Ovary (tissue), 9 donors: ENCODE results near the gene PAM16. TPM values are rescaled to one million over a fixed set of nuclear protein-coding genes. Genes with fewer than 3 reads are reported as not detected.

Experiments used
- DNase-seq, 5 donors: peaks; one replicate each; pipeline ENCODE4 v3.0.0-alpha.2; 2019 to 2020
- H3K27ac ChIP-seq, 2 donors: fragments of 200-600 bp; one replicate each; pipeline versions ENCODE4 v1.5.1 to v1.8.0; 2019 to 2022
- H3K27me3 ChIP-seq: fragments of 200-600 bp; one replicate; pipeline ENCODE4 v1.8.0; 2022
- H3K36me3 ChIP-seq: fragments of 200-600 bp; sonication (generic); one replicate; pipeline ENCODE4 v1.5.1; 2019
- H3K4me1 ChIP-seq: one replicate; pipeline ENCODE4 v1.8.1; 2013; ENCODE audit warnings: mild to moderate bottlenecking, moderate library complexity; ENCODE audit not compliant: insufficient read depth
- H3K4me3 ChIP-seq: fragments of 200-600 bp; sonication (generic); one replicate; pipeline ENCODE4 v1.5.1; 2017
- H3K9me3 ChIP-seq, 2 donors: fragments of 200-600 bp in 1 of 2; sonication (generic) in 1 of 2; one replicate each; pipeline versions ENCODE4 v1.5.1 to v1.8.1; 2013 to 2019; ENCODE audit warnings: mild to moderate bottlenecking in 1 of 2, moderate library complexity in 1 of 2
- CTCF ChIP-seq, 3 donors: fragments of 450-650 bp in 2 of 3; fragments of 200-600 bp in 1 of 3; IDR thresholded peaks; one replicate each; pipeline versions ENCODE4 v1.5.1 to v1.8.0; 2016 to 2022; ENCODE audit warnings: antibody characterized with exemption in 3 of 3, mild to moderate bottlenecking in 1 of 3
- EP300 ChIP-seq: sonication (generic); formaldehyde crosslinking; IDR thresholded peaks from one replicate; pipeline ENCODE4 v1.6.1; 2017; ENCODE audit warnings: antibody characterized with exemption
- POLR2A ChIP-seq: fragments of 450-650 bp; IDR thresholded peaks from one replicate; pipeline ENCODE4 v1.6.1; 2017; ENCODE audit warnings: antibody characterized with exemption, mild to moderate bottlenecking, moderate library complexity
- WGBS, 3 donors: extraction: QIAGEN DNeasy Blood & Tissue Kit in 1 of 3; methylation state at CpG; one replicate each; pipeline versions ENCODE4 v1.1.5 to v1.1.7; 2013 to 2017; 5-methylcytosine and 5-hydroxymethylcytosine counted together
- intact Hi-C, 4 donors: fragments of 100-400 bp; cut with DNase I; formaldehyde crosslinking; loops; one replicate each; pipeline versions ENCODE4 v1.11.0 to v1.15.1; 2022 to 2023
- polyA plus RNA-seq, 2 donors: library from polyadenylated mRNA; stranded (reverse); fragments of 200-250 nt in 1 of 2; fragments of 350-450 nt in 1 of 2; fragmentation: Illumina TruSeq in 1 of 2; extraction: RNeasy Lipid Tissue Mini Kit (QIAGEN cat#74804) in 1 of 2; gene quantifications; one replicate each; pipeline ENCODE4 v1.2.3, GENCODE V29; 2013 to 2014
- total RNA-seq, 7 donors: library from RNA; depleted of rRNA in 2 of 7; stranded (reverse); fragments of >200 nt in 2 of 7; fragmentation: NEBNext Ultra II Directional in 3 of 7; extraction: Animal tissue kit (Norgen Biotek cat#: 25700) in 3 of 7; gene quantifications; one replicate each; pipeline versions ENCODE4 v1.1.0 to v1.2.4, GENCODE V29; 2016 to 2023
- donor health status: DM: no; HTN: no; CAD: no; lungs with moderate emphysema.
- donor health status: DM: no; HTN: no; CAD: no.
- donor health status: Bipolar disorder and iron deficiency.
- donor health status: DM: yes; HTN: yes; CAD: no.
- donor health status: DM: no; HTN: no; CAD: no.
- donor health status: DM: yes; HTN: yes; CAD: no.

Gene PAM16
- total and polyA plus RNA-seq, 9 donors = 18.5 to 47.2 (median 35.7) TPM

- no peaks in the 10 kb centered on the region for H3K36me3 ChIP-seq
- H3K9me3 ChIP-seq = no peaks in the 10 kb centered on the region
- H3K27me3 ChIP-seq = no peaks in the 10 kb centered on the region
- intact Hi-C loops = loop anchor here in 1 of 4 donors (5.0 kb wide), 1 partner anchor 178 kb away; no protein-coding TSS in a partner anchor
- TF ChIP-seq POLR2A = no peak
- no peak for TF ChIP-seq CTCF (IDR thresholded peaks at IDR 0.05)
- no peak for TF ChIP-seq EP300
- no peak overlapping the region for H3K4me3 ChIP-seq
- H3K27ac ChIP-seq = no peak overlapping the region
- 87 to 89% (median 88%) methylated on average over 17 to 18 of the region's 18 CpGs for WGBS, 3 donors
- DNase-seq = no peak
- peaks cover 20% of the 10 kb centered on the region for H3K4me1 ChIP-seq
Observed at GRCh38 chr16:4390266-4391260, 39.4 kb upstream of the PAM16 start.

- intact Hi-C loops = no loop called here
- WGBS, 3 donors = 39 to 55% (median 53%) methylated on average over 24 to 27 of the region's 27 CpGs
- TF ChIP-seq CTCF (IDR thresholded peaks at IDR 0.05) (no peak), POLR2A (no peak), EP300 (no peak)
- no peak for DNase-seq
- Histone ChIP-seq H3K27me3 (no peaks in the 10 kb centered on the region), H3K9me3 (no peaks in the 10 kb centered on the region), H3K4me1 (peaks cover 20% of the 10 kb centered on the region), H3K4me3 (no peak overlapping the region), H3K36me3 (no peaks in the 10 kb centered on the region), H3K27ac (no peak overlapping the region)
Observed at GRCh38 chr16:4389051-4389955, 38.2 kb upstream of the PAM16 start.

GRCh38 chr16:4388271-4389021 is 37.3 kb upstream of the PAM16 start:
- H3K4me1 ChIP-seq = peaks cover 20% of the 10 kb centered on the region
- 72 to 83% (median 78%) methylated on average over 16 to 19 of the region's 19 CpGs for WGBS, 3 donors
- no peaks in the 10 kb centered on the region for H3K36me3 ChIP-seq
- intact Hi-C loops = no loop called here
- no peak overlapping the region for H3K27ac ChIP-seq
- TF ChIP-seq EP300 (no peak), CTCF (IDR thresholded peaks at IDR 0.05) (no peak), POLR2A (no peak)
- no peak overlapping the region for H3K4me3 ChIP-seq
- DNase-seq = no peak
- no peaks in the 10 kb centered on the region for H3K9me3 ChIP-seq
- no peaks in the 10 kb centered on the region for H3K27me3 ChIP-seq

GRCh38 chr16:4387781-4388180 is 36.7 kb upstream of the PAM16 start:
- H3K27me3 ChIP-seq = no peaks in the 10 kb centered on the region
- no peak overlapping the region for H3K27ac ChIP-seq
- H3K4me1 ChIP-seq = peaks cover 20% of the 10 kb centered on the region
- intact Hi-C loops = no loop called here
- DNase-seq = no peak
- H3K9me3 ChIP-seq = no peaks in the 10 kb centered on the region
- TF ChIP-seq POLR2A = no peak
- no peak for TF ChIP-seq EP300
- no peak for TF ChIP-seq CTCF (IDR thresholded peaks at IDR 0.05)
- 87 to 92% (median 90%) methylated on average over 20 of the region's 20 CpGs for WGBS, 3 donors
- H3K4me3 ChIP-seq = no peak overlapping the region
- H3K36me3 ChIP-seq = no peaks in the 10 kb centered on the region
